ENCODE data around the gene NMRK2.
"Not testable (repeated sequence)": the region's sequence is repeated elsewhere in the genome, so short reads cannot be mapped to it uniquely, and the experiment has no call there.

DNA sequence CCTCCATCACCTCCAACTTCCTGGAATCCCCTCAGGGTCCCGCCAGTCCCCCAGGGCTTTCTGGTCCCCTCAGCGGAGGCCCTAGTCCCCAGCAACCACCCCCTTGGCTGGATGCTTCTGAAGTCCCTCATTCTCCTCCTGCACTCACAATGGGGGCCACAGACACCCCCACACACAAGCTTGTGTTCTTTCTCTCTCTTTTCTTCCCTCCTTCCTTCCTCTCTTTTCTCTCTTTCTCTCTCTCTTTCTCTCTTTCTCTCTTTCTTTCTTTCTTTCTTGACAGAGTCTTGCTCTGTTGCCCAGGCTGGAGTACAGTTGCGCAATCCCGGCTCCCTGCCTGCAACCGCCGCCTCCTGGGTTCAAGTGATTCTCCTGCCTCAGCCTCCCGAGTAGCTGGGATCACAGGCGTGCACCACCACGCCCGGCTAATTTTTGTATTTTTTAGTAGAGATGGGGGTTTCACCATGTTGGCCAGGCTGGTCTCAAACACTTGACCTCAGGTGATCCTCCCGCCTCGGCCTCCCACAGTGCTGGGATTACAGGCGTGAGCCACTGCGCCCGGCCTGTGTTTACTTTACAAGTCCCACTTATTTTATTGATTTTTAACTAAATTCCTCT is 14.6 kb downstream of the NMRK2 start:
- TF ChIP-seq, protein P1, sequence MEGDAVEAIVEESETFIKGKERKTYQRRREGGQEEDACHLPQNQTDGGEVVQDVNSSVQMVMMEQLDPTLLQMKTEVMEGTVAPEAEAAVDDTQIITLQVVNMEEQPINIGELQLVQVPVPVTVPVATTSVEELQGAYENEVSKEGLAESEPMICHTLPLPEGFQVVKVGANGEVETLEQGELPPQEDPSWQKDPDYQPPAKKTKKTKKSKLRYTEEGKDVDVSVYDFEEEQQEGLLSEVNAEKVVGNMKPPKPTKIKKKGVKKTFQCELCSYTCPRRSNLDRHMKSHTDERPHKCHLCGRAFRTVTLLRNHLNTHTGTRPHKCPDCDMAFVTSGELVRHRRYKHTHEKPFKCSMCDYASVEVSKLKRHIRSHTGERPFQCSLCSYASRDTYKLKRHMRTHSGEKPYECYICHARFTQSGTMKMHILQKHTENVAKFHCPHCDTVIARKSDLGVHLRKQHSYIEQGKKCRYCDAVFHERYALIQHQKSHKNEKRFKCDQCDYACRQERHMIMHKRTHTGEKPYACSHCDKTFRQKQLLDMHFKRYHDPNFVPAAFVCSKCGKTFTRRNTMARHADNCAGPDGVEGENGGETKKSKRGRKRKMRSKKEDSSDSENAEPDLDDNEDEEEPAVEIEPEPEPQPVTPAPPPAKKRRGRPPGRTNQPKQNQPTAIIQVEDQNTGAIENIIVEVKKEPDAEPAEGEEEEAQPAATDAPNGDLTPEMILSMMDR (conservative IDR thresholded peaks at IDR 0.05): not testable (repeated sequence)
- not testable (repeated sequence) for TF ChIP-seq ZFX (IDR thresholded peaks at IDR 0.05)

Measured in C4-2B (cell line).